Stimulated activated CD4-positive, alpha-beta T cell treated with anti-CD3 and anti-CD28 coated beads, Interleukin-2, amount 100 ng/mL, for 4 hours (primary cell): ENCODE measurements around the gene EPHB1.

Source experiments
- DNase-seq: peaks from one replicate; pipeline ENCODE4 v3.0.0-alpha.2; 2020; ENCODE audit warnings: low read depth

The EPHB1 gene

DNA sequence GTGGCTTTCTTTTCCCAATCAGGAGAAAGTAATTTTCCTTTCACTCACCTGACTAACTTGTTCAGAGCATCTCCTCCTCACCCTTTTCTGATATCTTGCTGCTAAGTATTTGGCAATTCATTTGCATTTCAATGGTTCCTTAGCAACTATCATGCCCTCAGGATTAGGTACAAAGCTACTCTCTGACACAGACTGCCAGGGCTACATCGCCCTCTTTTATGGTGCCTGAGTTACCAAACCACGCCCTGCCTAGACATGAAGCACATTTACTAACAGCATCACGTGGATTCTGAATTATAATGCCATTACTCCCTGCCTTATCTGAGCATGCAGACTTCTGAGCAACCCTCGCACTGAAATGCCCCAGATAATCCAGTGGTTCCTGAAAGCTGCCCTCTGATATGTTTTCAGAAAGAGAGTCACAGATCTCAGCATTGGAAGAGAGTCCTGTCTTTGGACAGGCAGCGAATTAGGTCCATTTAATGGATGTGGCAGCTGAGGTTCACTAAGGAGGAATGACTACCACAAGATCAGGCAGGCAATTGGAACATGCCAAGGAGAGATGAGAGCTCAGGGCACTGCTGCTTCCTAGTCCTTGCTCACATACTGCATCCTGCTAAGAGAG, 14.5 kb downstream of the EPHB1 start:
- no peak for DNase-seq

- no peak for DNase-seq
These were observed 15.0 kb downstream of the EPHB1 start for GRCh38 chr3:134810052-134810435.

- DNase-seq: no peak
These were observed 15.8 kb downstream of the EPHB1 start for GRCh38 chr3:134810850-134811249.

- DNase-seq: no peak
These were observed 18.6 kb downstream of the EPHB1 start for GRCh38 chr3:134813618-134814017.

- no peak for DNase-seq
These were observed 20.5 kb downstream of the EPHB1 start for GRCh38 chr3:134815519-134815918.

DNA sequence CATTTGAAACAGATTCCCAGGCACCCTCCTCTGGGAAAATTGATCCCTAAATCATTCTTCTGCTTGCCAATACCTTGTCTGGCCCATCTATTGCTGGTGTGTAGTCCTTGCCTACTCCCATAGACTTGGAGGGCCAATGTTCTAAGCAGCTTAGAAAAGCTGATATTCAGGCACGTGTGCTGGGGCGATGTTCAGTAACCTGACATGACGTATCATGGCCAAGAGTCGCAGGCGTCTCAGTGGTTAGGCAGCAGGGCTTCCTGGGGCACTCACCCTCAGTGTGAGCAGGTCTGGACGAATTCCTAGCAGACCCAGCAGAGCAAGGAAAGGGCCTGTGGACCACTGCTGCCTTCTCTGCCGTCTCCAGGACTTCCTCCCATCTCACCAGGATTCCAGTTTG, 21.6 kb downstream of the EPHB1 start:
- no peak for DNase-seq

GRCh38 chr3:134817297-134817696, 22.2 kb downstream of the EPHB1 start:
- no peak for DNase-seq

DNA sequence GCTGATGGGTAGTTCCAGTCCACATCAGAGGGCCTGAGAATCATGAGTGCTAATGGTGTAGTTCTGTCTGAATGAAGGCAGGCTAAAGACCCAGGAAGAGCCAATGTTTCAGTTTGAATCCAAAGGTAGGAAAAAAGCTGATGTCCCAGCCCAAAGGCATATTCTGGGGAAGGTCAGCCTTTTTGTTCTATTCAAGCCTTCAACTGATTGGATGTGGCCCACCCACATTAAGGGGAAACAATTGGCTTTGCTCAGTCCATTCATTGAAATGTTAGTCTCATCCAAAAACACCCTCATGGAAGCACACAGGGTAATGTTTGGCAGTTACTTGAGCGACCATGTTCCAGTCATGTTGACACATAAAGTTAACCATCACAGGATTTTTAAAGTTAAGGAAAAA, 25.9 kb downstream of the EPHB1 start:
- no peak for DNase-seq

GRCh38 chr3:134822090-134822489, 27.0 kb downstream of the EPHB1 start:
- DNase-seq: no peak

- no peak for DNase-seq
These were observed 28.6 kb downstream of the EPHB1 start for GRCh38 chr3:134823679-134824078.

DNA sequence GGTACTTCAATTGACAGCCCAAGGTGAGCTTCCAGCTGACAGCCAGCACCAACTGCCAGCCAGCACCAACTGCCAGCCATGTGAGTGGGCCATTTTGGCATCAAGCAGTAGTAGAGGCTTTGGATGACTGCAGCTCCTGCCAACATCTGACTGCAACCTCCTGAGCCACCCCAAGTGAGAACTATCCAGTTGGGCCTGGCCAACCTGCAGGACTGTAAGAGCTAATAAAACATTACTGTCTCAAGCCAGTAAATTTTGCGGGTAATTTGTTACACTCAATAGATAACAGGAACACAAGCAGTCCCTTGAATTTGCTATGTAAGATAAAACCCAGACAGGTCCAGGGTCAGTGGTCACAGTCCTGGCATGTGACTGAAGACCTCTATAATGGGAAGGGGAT, 29.7 kb downstream of the EPHB1 start:
- no peak for DNase-seq

DNA sequence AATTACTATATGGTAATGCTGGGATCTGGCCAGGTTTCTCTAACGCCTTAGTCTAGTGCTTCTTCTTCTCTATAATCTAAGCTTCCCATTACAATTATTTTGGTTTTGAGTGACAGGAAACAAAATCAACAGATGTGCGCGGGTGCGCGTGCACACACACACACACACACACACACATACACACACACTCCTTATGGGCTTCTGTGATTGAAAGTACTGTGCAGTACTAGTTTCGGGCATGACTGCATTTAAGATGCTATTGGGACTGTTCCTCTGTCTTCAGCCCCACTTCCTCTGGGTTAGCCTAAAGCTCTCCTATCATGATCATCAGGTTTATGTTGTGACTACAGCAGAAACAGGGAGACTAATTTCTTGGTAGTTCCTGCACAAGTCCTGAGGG, 32.2 kb downstream of the EPHB1 start:
- DNase-seq: no peak

DNA sequence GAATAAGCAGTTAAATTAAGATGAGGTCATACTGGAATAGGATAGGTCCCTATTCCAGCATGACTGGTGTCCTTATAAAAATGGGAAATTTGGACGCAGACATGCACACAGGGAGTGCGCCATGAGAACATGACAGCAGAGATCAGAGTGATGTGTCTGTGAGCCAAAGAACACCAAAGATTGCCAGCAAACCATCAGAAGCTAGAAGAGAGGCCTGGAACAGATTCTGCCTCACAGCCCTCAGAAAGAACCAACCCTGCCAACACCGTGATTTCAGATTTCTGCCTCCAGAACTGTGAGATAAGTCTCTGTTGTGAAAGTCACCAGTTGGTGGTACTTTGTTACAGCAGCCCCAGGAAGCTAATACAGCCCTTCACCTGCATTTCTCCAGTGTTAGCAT, 34.7 kb downstream of the EPHB1 start:
- DNase-seq: no peak

DNA sequence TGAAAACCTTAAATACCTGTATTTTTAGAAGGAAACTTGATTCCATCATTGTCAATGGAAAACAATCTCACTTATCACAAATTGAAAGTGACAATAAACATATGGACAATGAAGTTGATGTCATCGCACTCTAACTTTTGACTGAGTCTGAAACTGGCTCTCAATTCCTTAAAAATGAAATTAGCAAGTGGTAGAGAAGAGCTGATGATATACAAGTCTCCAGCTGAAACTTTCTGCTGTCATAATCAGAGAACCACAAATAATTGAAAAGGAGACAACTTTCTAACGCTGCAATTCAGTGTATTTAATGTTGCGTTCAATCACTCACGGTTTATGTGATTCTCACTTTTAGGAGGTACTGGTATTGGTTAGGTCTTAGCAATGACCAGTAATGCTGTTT, 37.5 kb downstream of the EPHB1 start:
- no peak for DNase-seq

DNA sequence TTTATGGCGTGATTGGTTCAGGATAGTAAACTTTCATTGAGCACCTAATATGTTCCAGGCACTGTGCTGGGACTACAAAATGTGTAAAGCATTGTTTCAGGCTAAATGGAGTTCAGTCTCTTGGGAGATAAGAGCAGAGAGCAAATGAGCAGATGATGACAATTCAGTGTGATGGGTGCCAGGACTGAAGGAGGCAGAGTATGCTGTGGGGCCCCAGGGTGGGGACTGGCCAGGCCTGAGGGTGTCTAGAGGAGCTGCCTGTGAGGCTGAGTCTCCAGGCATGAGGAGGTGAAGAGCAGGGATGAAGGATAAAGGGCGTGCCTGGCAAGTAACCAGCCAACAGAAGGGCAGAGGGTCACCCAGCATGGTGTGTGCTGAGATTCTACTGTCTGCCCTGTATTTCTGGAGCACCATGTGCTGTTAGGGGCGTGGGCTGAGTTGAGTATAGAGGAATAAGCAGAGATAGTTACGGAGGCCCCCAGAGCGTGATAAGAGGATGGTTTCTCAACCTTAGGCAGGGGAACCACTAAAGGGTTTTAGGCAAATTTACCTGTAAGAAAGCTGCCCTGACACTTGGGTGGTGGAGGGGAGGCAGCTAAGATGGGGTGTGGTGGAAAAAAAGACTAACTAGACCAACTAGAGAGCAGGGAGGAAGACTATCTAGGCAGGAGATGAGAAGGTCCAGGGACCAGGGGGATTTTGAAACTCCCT, 38.5 kb downstream of the EPHB1 start:
- DNase-seq: no peak

DNA sequence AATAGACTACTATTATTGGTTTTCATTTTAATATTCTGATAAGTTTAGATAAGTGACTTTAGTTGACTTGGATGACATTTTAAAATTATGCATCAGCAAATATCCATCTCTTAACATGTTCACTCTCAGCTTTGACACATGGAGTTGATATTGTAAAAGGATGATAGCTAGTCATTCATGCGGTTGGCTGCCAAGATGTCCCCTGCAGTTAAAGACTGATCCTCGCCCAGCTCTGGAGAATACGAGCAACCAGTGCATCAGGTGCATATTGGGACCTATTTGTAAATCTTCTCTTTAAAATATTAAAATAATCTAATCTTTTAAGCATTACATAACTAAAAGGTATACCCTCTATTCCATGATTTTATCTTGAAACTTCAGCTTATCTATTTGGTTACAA, 41.9 kb downstream of the EPHB1 start:
- DNase-seq: no peak

GRCh38 chr3:134838599-134838998, 43.5 kb downstream of the EPHB1 start:
- DNase-seq: no peak

DNA sequence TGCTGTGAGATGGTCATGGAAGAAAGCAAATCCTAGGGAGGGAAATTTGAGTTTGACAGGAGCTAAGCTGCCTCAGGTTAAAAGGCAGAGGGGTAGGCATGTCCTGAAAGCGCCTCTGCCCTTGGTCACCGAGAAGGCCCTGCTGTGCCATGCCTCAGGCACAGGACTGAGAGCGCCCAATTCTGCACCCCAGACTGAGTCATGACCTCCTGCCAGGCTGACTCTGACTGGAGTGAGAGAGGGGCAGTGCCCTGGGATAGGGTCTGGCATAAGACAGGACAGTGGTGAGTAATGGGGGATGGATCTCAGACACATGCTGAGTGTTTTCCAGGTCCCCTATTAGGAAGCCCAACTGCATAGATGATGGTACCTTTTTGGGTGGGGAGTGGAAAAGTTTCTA, 44.4 kb downstream of the EPHB1 start:
- no peak for DNase-seq

DNA sequence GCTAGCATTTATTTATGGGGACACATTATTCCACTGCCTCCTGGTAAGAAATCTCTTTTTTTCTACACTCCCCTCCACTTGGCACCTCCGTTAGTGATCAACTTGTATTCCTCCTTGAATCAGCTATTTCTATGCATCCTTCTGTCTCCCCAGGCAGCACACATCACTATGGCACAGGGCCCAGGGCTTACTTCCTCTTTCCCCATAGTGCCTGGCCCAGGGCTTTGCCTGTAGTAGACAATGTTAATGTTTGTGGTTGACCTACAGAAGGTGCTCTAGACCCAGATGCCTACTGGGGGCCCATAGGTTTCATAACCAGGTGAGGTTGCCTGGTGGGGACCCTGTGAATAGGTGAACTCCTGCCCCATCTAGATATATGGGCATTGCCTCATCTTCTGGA, 44.9 kb downstream of the EPHB1 start:
- DNase-seq: no peak

DNA sequence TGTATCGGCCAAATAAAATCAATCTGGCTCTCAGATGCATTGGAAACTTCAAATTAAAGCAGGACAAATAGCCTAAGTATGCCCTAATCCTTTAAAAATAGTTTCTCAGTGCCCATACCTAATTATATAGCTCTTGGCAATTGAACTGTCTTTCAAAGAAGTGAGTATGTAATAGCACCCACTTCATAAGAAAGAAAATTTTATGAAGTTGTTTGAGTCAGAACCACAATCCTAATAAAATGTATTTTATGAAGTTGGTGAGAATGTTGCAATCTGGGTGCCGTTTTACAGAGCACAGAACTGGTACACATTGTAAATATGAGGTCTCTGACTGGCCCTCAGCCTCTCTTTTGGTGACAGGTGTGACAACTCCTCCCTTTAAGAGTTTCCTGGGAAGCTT, 45.4 kb downstream of the EPHB1 start:
- no peak for DNase-seq

DNA sequence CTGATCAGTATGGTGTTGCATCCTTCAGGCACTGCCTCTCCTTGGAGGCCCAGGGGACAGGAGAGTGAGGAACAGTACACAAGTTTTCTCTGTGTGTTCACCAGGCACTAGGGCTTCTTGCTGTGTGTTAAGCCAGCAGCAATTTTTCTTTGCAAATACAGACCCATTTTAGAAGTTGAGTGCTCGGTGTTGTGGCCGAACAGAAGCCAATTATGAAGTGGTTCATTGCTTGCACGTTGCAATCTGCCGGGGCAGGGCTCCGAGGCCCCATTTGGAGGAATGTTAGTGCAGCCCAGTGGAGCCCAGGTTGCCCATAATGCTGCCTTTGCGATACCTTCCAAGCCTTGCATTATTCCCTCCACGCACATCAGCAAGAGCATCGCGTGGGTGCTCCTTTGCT, 51.0 kb downstream of the EPHB1 start:
- no peak for DNase-seq

DNA sequence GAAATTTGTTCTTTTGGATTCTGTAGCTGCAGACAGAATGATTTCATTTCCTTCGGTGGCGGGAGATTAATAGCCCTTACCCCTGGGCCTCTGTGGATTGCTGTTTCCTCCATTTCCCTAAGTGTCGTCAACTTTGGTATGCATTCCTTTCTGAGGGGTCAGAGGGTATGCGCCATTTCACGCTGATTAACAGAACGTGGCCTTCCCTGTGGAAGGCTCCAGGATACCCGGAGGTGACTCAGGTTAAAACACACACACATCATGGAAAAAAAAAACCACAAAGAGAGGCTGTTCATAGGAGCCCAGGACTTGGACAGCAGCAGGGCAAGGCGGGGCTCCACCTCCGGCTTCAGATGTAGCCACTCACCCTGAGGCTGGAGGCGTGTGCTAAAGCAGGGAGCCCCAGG, 51.9 kb downstream of the EPHB1 start:
- no peak for DNase-seq

GRCh38 chr3:134847349-134847748, 52.3 kb downstream of the EPHB1 start:
- no peak for DNase-seq

DNA sequence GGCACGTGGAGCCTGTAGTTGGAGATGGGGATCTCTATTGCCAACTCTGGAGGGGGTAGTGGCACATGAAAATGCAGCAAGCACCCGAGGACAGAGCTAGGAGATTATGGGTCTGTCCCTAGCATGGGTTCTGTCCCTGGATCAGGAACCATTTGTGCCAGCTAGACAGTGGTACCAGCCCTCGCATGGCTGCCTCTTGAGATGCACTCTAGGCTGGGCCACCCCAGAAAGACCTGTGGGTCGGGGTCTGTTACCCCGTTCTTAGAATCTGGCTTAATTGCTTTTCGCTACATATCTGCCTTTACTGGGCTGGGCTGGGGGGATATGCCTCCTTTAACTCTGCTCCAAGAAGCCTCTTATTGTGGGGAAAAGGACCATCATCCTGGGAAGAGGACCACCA, 54.5 kb downstream of the EPHB1 start:
- no peak for DNase-seq
